Stimulated activated CD4-positive, alpha-beta T cell treated with anti-CD3 and anti-CD28 coated beads, TNF-alpha, amount 100 ng/mL, for 48 hours (primary cell): ENCODE data around the gene TFDP1.
"Not testable (repeated sequence)": the region's sequence is repeated elsewhere in the genome, so short reads cannot be mapped to it uniquely, and the experiment has no call there.

Experiments
- DNase-seq, 3 donors: peaks; one replicate each; pipeline ENCODE4 v3.0.0-alpha.2; 2020; ENCODE audit warnings: low read depth in 3 of 3

Gene TFDP1

DNA sequence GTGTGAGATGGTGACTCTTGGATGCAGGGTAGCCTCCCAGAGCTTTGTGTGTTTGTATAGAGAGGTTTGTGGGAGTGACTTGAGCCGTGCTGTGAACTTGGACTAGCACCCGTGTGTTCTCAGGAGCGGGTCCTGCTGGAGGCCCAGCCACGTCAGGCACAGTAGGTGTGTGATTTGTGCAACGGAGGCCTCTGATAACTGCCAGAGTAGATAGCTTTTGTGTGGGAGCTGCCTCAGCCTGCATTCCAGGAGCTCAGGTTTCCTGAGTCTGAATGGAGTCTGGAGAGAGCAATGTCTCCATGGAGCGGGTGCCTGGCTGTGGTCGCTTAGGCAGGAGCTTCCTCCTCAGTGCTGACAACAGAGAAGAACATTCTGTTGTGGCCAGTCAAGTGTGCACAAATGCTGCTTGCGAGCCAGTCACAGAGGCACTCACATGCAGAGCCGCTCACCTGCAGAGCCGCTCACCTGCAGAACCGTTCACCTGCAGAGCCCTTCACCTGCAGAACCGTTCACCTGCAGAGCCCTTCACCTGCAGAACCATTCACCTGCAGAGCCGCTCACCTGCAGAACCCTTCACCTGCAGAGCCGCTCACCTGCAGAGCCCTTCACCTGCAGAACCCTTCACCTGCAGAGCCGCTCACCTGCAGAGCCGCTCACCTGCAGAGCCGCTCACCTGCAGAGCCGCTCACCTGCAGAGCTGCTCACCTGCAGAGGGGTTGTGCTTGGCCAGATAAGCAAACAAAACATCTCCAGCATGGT lies 32.6 kb downstream of the TFDP1 start:
- DNase-seq, result no peak

DNA sequence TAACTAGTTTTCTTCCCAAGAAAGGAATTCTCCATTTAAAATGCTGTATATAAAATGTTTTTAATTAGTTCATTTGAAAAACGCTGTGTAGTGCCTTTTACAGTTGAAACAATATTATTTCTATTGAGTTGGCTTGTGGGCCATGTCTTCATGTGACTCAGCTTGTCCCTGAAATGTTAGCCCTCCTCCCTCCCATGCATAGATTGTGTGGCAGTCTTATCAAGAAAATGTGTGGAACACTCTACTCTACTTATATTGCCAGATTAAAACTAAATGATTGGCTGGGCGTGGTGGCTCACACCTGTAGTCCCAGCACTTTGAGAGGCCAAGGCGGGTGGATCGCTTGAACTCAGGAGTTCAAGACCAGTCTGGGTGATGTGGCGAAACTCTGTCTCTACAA lies 33.4 kb downstream of the TFDP1 start:
- no peak for DNase-seq

DNA sequence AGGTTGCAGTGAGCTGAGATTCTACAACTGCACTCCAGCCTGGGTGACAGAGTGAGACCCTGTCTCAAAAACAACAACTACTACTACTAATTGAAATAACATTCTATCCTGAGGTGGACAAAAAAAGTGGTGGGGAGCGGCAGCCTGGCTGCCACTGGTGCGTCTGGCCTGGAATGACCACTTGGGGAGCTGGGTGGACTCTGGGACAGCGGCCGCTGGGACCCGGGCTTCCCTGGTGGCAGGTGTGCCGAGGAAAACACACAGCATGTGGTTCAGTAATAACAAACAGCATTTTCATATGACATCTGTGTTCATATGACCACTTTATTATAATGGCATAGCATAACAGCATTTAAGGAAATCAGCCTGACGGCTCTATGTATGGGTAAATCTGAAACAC lies 33.9 kb downstream of the TFDP1 start:
- no peak for DNase-seq

DNA sequence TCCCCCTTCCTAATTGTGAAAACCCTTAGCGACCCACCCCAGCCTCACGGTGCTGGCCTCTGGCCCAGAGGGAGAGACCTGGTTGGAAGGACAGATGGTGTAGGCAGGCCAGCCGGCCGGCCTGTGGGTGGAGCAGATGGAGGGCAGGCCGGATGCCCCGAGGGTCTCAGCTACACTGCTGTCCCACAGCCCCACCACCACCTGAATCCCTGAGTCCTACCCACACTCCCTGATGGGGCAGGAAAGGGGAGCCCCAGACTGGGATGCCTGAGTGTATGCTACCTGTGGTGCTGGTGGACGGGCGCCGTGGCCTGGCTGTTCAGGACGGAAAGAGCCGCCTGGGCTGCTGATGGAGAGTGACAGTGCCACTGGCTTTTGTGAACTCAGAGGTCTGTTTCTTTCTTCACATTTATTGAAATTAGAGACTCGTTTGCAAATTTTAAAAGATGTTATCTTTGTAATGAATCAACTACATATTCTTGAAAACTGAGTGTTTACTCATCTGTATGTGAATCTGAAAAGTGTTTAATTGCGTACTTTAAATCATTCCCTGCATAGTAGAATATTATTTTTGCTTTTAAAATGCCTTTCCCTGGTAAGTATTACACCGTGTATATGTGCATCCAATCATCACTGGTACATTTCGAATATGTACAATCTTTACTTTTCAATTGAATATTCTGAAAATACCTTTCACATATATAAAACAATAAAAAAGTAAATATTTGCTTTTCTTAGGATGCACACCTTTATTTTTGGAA lies 35.7 kb downstream of the TFDP1 start:
- DNase-seq, result no peak

DNA sequence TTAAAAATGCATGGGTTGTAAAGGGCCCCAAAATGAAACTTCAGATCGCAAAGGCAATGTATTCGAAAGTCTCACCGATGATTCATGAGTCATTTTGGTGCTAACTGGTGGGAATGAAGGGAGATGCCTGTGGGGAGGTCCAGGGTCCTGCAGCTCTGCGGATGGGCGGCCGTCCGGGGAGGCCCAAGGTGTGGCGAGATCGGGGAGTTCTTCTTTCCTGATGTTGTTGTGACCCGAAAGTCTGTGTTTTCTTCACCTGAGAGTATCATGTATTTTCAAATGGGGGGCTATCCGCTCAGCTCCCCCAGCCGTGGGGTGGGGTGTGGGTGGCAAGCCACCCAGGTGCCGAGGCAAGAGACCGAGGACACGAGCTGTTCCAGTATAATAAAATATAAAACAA lies 36.5 kb downstream of the TFDP1 start:
- DNase-seq, result no peak

DNA sequence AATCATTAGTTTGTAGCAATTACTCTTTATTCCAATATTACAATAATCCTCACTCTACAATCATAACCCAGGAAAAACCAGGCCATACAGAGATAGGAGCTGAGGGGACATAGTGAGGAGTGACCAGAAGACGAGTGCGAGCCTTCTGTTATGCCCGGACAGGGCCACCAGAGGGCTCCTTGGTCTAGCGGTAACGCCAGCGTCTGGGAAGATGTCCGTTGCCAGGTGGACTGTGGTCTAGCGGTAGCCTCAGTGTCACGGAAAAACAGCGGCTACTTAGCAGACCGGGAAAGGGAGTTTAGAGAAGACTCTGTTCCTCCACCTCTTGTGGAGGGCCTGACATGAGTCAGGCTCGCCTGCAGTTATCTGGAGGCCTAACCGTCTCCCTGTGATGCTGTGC lies 36.9 kb downstream of the TFDP1 start:
- DNase-seq, result not testable (repeated sequence)

DNA sequence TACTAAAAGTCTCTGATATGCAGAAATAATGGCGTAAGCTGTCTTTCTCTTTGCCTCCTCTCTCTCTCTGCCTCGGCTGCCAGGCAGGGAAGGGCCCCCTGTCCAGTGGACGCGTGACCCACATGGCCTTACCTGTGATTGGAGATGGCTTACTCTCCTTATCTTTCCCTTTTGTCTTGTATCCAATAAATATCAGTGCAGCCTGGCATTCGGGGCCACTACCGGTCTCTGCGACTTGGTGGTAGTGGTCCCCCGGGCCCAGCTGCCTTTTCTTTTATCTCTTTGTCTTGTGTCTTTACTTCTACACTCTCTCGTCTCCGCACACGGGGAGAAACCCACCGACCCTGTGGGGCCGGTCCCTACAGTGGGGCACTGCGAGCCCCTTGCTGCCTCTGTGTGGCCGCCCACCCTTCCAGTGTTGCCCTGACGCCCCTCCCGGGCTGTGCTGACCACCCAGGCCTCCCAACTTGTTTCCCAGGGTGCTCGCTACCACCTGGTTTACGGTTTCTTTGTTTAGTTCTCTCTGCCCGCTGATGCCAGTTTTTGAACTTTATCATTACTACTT lies 37.5 kb downstream of the TFDP1 start:
- not testable (repeated sequence) for DNase-seq

DNA sequence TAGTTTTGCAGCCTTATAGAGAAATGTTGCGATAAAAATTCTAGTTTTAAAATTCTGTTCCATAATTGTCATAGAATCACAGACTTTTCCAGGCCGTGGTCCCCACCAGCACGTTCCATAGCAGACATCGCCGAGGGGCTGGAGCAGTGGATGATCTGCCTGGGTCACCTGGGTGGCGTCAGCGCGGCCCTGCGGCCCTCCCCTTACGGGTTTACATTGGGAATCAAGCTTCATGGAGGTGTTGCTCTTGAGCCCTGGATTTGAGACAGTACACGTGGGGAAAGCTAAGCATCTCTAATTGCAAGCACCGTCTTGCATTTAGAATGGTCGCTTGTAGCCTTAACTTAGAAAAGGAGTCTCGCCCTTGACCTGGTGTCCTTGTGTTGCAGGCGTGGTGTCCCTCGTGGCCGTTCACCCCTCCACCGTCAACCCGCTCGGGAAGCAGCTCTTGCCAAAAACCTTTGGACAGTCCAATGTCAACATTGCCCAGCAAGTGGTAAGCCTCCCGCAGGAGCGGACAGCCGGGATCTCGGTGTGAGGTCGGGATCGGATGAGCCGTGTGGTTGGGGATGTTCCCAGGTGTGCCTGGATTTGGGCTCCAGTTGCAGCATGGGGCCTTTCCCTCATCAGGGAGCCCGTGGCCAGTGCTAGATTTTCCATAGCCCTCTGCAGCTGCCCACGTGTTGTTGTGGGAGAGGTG lies 38.4 kb downstream of the TFDP1 start:
- no peak for DNase-seq

DNA sequence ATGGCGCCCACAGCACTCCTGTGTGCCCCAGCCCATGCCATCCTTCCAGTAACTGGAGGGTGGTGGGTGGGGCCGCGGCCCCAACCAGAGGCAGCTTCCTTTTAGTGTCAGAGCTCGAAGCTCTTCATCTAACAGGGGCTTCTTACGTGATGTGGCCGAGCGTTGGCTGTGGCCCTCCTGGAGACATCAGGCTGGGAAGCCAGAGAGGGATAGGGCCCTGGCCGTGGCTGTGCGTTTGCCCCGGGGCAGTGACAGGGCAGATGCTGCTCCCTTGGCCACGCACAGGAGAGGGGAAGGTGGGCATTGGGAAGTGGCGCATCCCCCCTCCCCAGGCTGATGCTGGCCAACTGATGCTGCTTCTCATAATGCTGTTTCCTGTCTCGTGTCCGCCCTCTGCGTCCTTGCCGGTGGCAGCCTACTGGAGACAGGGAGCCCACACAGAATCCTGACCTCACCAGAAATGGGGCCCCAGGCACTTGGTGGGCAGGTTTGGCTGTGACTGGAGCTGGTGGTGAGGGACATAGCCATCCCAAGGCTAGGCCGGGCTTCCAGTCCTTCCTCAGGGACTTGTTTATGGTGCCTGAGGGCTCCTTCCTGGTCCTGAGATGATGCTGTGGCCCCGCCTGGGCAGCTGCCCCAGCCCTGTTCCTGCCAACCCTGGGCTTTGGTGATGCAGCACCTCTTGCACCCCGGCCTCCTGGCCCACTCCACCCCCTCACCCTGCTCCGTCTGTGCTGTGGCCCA lies 39.1 kb downstream of the TFDP1 start:
- DNase-seq, result no peak

DNA sequence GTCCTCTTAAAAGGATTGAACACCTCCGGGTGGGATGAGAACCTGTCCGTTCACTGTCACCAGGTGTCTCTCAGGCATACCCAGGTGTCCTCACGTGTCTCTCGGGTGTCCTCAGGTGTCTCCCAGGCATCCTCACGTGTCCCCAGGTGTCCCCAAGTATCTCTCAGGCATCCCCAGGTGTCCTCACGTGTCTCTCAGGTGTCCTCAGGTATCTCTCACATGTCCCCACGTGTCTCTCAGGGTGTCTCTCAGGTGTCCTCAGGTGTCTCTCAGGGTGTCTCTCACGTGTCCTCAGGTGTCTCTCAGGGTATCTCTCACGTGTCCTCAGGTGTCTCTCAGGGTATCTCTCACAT lies 39.7 kb downstream of the TFDP1 start:
- DNase-seq, result no peak

DNA sequence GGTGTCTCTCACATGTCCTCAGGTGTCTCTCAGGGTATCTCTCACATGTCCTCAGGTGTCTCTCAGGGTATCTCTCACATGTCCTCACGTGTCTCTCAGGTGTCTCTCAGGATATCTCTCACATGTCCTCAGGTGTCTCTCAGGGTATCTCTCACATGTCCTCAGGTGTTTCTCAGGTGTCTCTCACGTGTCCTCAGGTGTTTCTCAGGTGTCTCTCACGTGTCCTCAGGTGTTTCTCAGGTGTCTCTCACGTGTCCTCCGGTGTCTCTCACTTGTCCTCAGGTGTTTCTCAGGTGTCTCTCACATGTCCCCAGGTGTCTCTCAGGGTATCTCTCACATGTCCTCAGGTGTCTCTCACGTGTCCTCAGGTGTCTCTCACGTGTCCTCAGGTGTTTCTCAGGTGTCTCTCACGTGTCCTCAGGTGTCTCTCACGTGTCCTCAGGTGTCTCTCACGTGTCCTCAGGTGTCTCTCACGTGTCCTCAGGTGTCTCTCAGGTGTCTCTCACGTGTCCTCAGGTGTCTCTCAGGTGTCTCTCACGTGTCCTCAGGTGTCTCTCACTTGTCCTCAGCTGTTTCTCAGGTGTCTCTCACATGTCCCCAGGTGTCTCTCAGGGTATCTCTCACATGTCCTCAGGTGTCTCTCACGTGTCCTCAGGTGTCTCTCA lies 40.2 kb downstream of the TFDP1 start:
- DNase-seq, result not testable (repeated sequence)

DNA sequence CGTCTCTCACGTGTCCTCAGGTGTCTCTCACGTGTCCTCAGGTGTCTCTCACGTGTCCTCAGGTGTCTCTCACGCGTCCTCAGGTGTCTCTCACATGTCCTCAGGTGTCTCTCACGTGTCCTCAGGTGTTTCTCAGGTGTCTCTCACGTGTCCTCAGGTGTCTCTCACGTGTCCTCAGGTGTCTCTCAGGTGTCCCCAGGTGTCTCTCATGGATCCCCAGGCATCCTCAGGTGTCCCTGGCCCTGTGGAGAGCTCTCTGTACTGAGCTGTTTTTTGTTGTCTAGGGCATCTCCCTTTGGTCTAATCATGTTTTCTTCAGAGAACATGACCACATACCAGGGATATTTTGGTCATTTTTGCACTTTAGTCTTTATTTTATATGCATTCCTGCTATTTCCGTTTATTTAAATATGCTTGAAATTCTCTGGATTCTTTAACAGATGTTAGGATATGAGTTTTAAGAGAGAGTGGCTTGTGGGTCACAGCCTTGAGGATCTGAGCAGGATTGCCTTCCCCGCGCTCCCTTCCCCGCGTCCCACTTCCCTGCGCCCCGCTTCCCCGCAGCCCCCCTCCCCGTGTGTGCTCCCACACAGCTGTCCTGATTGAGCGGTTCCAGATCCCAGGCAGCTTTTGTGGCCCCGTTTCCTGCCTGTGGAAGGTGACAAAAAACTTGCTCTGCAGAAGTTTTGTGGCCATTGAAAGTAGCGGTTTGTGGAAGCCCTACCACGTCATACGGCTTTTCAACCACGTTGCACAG lies 41.6 kb downstream of the TFDP1 start:
- DNase-seq, result no peak

DNA sequence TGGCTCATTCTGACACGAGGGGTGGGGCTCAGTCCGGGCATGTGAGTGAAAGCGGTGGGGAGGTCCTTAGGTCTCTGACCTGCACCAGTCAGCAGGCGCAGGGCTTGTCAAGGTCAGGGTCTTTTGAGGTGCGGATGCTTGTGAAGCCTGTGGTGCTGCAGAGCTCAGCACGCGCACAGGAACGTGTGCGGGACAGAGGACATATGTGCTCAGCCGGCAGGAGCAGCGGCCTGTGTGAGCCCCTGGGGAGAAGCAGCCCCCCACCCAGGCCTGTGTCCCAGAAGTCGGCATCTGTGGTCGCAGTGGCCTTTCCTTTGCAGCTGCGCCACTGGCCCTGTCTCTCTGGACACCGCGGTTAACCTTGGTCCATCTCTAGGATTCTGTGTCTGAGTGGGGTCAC lies 42.6 kb downstream of the TFDP1 start:
- no peak for DNase-seq

DNA sequence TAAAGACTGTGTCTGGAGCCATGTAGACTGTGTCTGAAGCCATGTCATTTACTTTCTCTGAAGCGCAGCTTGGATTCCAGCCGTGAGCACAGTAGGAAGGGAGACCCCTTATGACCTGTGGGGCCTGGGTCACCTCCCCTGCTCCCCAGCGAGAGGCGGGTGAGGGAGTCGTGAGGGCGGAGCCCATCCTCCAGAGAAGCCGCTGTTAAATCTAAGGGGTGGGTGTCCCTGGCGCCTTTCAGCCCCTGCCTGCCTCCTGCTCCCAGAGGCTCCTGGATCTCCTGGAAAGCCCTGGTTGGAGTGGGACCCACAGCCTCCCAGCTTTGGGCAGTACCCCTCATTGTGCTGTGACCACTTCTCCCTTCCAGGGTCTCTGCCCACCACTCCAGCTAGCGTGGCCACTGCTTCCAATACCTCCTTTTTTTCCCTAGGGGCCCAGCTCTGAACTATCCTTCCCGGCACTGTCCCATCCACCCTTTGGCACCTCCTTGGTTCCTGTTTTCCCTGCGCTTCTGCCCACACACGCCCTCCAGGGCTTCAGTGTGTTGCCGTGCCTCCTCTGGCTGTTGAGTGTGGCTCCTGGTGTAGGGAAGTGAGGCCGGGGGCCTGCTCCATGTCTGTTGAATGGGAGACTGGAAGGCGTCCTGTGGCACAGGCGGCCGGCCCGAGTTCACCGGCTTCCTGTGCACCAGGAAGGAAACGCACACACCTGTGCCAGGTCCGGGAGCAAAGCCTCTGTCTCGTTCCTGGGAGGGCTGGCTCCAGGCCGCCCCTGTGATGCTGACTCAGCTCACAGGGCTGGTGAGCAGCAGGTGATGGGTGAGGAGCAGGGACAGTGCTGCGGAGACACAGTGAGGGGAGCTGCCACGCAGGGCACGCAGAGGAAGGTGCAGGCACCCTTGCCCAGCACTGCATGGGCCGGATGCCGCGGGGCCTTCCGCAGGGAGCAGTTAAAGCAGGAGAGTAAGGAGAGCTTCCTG lies 44.0 kb downstream of the TFDP1 start:
- DNase-seq, result no peak

DNA sequence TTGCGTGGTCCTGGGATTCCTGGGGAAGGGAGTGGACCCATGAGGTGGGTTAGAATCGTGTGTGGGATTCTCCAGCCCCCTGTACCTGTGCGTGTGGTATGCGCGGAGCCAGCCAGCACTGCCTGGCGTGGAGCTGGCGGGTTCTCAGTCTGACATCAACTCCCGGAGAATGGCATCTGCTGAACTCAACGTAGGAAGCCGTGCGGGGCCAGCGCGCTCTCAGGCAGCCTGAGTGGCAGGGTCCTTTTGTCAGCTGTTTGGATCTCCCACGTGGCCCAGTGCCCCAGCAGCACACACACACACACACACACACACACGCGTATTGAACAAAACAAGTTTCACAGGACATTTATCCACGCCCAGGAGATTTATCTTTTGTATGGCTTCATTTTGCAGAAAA lies 45.3 kb downstream of the TFDP1 start:
- no peak for DNase-seq

DNA sequence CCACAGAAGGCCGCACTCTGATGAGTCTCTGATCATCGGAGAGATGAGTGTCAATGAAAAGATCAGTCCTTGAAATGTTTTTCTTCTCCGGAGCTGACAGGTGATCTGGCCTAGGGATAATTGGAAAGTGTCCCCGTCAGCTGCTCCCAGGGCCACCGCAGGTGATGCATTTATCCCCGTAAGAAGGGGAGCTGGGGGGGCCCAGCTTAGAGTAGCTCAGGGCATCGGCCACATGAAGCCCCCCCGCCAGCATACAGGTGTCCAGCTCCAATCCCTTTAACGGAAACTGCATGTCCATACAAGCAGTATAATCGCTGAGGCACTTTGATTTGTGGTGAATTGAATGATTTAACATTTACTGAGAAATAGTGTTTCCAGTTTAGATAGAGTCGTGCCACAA lies 45.7 kb downstream of the TFDP1 start:
- no peak for DNase-seq

DNA sequence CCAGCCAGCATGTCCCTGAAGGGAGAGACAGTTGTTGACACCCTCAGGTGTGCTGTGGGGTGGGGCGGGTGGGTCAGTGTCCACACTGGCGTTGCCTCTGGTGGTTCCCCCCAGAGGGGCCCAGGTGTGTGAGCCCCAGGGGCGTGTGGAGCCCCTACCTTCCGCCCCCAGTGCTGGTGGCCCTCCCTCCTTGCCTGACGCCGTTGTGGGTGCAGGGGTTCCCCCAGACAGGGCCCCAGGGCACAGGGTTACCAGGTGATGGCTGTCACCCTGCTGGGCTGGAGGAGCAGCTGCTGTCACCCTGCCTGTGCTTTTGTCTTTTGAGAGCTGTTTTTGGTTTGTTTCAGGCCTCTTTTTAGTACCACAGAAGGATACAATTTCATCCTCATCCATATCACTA lies 46.3 kb downstream of the TFDP1 start:
- DNase-seq, result no peak

DNA sequence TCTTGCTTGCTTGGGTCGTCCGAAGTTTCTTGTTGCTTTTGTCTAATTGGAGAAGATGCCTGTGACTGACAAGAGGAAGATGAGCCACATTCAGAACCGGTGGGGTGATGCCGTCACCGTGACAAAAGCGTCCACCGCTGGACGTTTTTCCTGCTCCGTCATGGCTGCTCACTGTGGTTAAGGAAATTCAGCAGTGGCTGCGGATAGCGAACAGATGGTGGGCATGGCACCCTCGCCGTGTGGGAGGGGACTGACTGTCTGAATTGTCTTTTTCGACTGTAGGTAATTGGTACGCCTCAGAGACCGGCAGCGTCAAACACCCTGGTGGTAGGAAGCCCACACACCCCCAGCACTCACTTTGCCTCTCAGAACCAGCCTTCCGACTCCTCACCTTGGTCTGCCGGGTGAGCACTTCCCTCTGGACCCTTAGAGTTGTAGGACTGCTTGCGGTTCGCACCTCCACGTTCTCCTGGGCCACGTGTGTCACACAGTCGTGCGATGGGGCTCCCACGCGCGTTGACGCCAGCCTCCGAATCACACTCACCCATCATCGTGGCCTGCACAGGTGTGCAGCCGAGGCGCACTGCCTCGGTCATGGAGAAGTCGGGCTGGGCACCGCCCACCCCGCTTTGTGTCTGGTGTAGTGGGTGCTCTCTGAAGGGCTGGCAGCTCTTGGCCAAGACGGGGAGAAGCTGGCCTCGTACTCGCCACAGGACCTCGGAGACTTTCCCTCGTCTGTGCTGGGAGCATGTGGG lies 47.0 kb downstream of the TFDP1 start:
- no peak for DNase-seq
